Stimulated activated CD8-positive, alpha-beta memory T cell treated with anti-CD3 and anti-CD28 coated beads, Interleukin-4, amount 100 ng/mL, for 48 hours (primary cell): ENCODE results near the gene MXRA8.
"Not testable (repeated sequence)": the region's sequence is repeated elsewhere in the genome, so short reads cannot be mapped to it uniquely, and the experiment has no call there.

Experiments used
- DNase-seq: peaks from one replicate; pipeline ENCODE4 v3.0.0-alpha.2; 2020

Gene MXRA8

GRCh38 chr1:1318777-1319645 is 39.3 kb downstream of the MXRA8 start:
- no peak for DNase-seq

GRCh38 chr1:1318131-1318652 is 40.2 kb downstream of the MXRA8 start:
- no peak for DNase-seq

- no peak for DNase-seq
Observed at GRCh38 chr1:1317420-1317819, 40.9 kb downstream of the MXRA8 start.

GRCh38 chr1:1316199-1316598 is 42.2 kb downstream of the MXRA8 start:
- not testable (repeated sequence) for DNase-seq

- no peak for DNase-seq
Observed at GRCh38 chr1:1315435-1315954, 42.9 kb downstream of the MXRA8 start.

GRCh38 chr1:1314678-1315335 is 43.5 kb downstream of the MXRA8 start:
- no peak for DNase-seq

- no peak for DNase-seq
Observed at GRCh38 chr1:1314237-1314586, 44.1 kb downstream of the MXRA8 start.

- no peak for DNase-seq
Observed at GRCh38 chr1:1313500-1314236, 44.7 kb downstream of the MXRA8 start.

- DNase-seq = no peak
Observed at GRCh38 chr1:1312450-1313314, 45.7 kb downstream of the MXRA8 start.

GRCh38 chr1:1311107-1312104 is 46.9 kb downstream of the MXRA8 start:
- DNase-seq = no peak

GRCh38 chr1:1310476-1311053 is 47.8 kb downstream of the MXRA8 start:
- DNase-seq = no peak

- no peak for DNase-seq
Observed at GRCh38 chr1:1310109-1310385, 48.3 kb downstream of the MXRA8 start.

- peak; percentile 43 for DNase-seq
Observed at GRCh38 chr1:1309251-1310108, 48.9 kb downstream of the MXRA8 start.

- DNase-seq = peak; percentile 36
Observed at GRCh38 chr1:1308756-1309250, 49.6 kb downstream of the MXRA8 start.

- peak; percentile 88 for DNase-seq
Observed at GRCh38 chr1:1307923-1308755, 50.2 kb downstream of the MXRA8 start, which contains the start of the genes ACAP3 and PUSL1. Gene ACAP3 (minus strand): TSS chr1:1307930. CDS start chr1:1307815, 115 bp downstream. Gene PUSL1 (plus strand): TSS chr1:1308597. CDS start chr1:1308644, 47 bp downstream.

- no peak for DNase-seq
Observed at GRCh38 chr1:1307261-1307922, 51.0 kb downstream of the MXRA8 start.

GRCh38 chr1:1306661-1307260 is 51.6 kb downstream of the MXRA8 start:
- DNase-seq = no peak
